HFFc6 (cell line): ENCODE data around the gene NT5E. TPM values are rescaled to one million over a fixed set of nuclear protein-coding genes. Genes with fewer than 3 reads are reported as not detected.

Experiments
- DNase-seq: peaks from one replicate; pipeline ENCODE4 v3.0.0-alpha.2; 2018
- H3K27ac Mint-ChIP-seq: 2 replicates; pipeline ENCODE4 v1.8.0; 2020; ENCODE audit warnings: mild to moderate bottlenecking, mixed read lengths
- H3K27me3 Mint-ChIP-seq: 2 replicates; pipeline ENCODE4 v1.8.0; 2021; ENCODE audit warnings: mild to moderate bottlenecking, moderate library complexity, mixed read lengths; ENCODE audit not compliant: insufficient read depth
- H3K36me3 Mint-ChIP-seq: 2 replicates; pipeline ENCODE4 v1.8.0; 2021; ENCODE audit warnings: low read depth, mixed read lengths
- H3K4me1 Mint-ChIP-seq: 2 replicates; pipeline ENCODE4 v1.8.0; 2020; ENCODE audit warnings: low read depth, mixed read lengths
- H3K4me3 Mint-ChIP-seq: 2 replicates; pipeline ENCODE4 v1.8.0; 2020; ENCODE audit warnings: mild to moderate bottlenecking, moderate library complexity, mixed read lengths
- H3K9me3 Mint-ChIP-seq: 2 replicates; pipeline ENCODE4 v1.8.0; 2020; ENCODE audit warnings: mild to moderate bottlenecking, mixed read lengths
- CTCF ChIP-seq: fragments of 200-600 bp; sonication (generic); IDR thresholded peaks from 2 replicates; pipeline ENCODE4 v1.5.0; 2021; ENCODE audit warnings: antibody characterized with exemption, mild to moderate bottlenecking
- total RNA-seq, 6 experiments: library from RNA; stranded (reverse); fragmentation: NEBNext Ultra II Directional; extraction: Animal tissue kit (Norgen Biotek cat#: 25700); gene quantifications; 2 replicates in 1 of 6; 3 replicates in 5 of 6; pipeline ENCODE4 v1.2.3, GENCODE V29; 2021

The NT5E gene
- total RNA-seq, 6 experiments from 2014 or later, result 263 to 375 (median 316) TPM

GRCh38 chr6:85432554-85432953 lies 17.3 kb upstream of the NT5E start:
- H3K36me3 Mint-ChIP-seq, result peaks cover 14% of the 10 kb centered on the region
- no peaks in the 10 kb centered on the region for H3K27me3 Mint-ChIP-seq
- TF ChIP-seq CTCF, result no peak
- peaks cover 31% of the 10 kb centered on the region for H3K4me1 Mint-ChIP-seq
- DNase-seq, result no peak
- no peak overlapping the region for H3K4me3 Mint-ChIP-seq
- no peak overlapping the region for H3K27ac Mint-ChIP-seq
- H3K9me3 Mint-ChIP-seq, result no peaks in the 10 kb centered on the region; the same call in 1 of the 2 replicates

DNA sequence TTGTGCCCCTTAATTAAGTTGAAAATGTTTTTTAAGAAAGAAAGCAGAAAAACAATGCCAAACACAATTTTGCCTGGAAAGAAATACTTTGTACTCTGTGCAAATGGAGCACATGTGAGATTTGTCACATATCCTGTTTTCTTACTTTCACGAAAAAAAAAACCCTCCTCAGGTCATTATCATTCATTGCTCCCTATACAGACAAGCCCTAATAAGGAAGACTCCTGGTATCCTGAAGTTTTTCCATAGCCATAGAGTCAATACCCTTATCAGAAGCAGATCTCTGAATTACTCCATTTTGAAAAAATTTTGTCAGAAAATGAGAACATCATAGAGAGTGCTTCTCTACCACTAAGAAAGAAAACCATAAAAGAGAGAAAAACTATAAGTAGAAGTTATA lies 14.0 kb upstream of the NT5E start:
- H3K9me3 Mint-ChIP-seq, result peaks cover 13% of the 10 kb centered on the region
- DNase-seq, result no peak
- H3K4me3 Mint-ChIP-seq, result no peak overlapping the region
- H3K27ac Mint-ChIP-seq, result peak overlapping the region; percentile 60
- peaks cover 26% of the 10 kb centered on the region for H3K4me1 Mint-ChIP-seq
- H3K36me3 Mint-ChIP-seq, result peaks cover 30% of the 10 kb centered on the region
- no peaks in the 10 kb centered on the region for H3K27me3 Mint-ChIP-seq
- TF ChIP-seq CTCF, result no peak

GRCh38 chr6:85436411-85436810 lies 13.5 kb upstream of the NT5E start:
- DNase-seq, result no peak
- no peak for TF ChIP-seq CTCF
- Mint-ChIP-seq H3K36me3 (peaks cover 31% of the 10 kb centered on the region), H3K9me3 (peaks cover 13% of the 10 kb centered on the region), H3K27ac (peak overlapping the region; percentile 75), H3K4me1 (peaks cover 26% of the 10 kb centered on the region), H3K27me3 (no peaks in the 10 kb centered on the region), H3K4me3 (peak overlapping the region; percentile 61)

- peaks cover 13% of the 10 kb centered on the region for H3K9me3 Mint-ChIP-seq
- peaks cover 36% of the 10 kb centered on the region for H3K36me3 Mint-ChIP-seq
- H3K4me1 Mint-ChIP-seq, result peaks cover 26% of the 10 kb centered on the region
- no peak for DNase-seq
- H3K27ac Mint-ChIP-seq, result no peak overlapping the region; the same call in 1 of the 2 replicates
- TF ChIP-seq CTCF, result no peak
- no peaks in the 10 kb centered on the region for H3K27me3 Mint-ChIP-seq
- H3K4me3 Mint-ChIP-seq, result no peak overlapping the region
Observed at GRCh38 chr6:85436939-85437495, 12.9 kb upstream of the NT5E start.

DNA sequence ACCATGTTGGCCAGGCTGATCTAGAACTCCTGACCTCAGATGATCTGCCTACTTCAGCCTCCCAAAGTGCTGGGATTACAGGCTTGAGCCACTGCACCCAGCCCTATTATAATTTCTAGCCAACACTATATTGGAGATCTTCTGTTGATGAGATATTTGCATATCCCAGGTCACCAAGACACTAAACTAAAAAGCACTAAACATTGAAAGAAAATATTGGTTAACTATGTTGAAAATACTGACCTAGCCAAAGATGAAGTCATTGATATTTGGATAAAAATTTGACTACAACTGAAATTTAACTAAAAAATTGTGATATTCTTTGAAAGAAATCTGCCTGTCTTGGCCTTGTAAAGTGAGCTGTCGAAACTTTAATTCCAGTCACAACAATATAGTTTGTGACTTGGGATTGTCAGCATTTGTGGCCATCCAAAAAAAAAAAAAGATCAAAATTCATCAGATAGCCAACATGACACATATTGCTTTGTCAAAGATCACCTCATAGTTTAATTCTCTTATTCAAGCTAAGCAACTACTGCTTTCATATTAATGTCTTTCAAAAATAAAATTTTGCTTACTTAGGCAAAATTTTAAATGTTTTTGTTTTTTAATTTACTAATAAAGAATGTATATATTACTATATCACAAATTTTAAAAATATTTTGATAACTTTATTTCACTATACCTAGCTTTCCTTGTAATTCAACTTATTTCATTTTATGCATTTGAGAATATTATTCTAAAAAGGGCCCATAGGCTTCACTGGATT lies 6.3 kb upstream of the NT5E start:
- Mint-ChIP-seq H3K4me3 (no peak overlapping the region), H3K4me1 (peaks cover 36% of the 10 kb centered on the region), H3K36me3 (peaks cover 53% of the 10 kb centered on the region), H3K9me3 (peaks cover 16% of the 10 kb centered on the region), H3K27ac (no peak overlapping the region; the same call in 1 of the 2 replicates), H3K27me3 (no peaks in the 10 kb centered on the region)
- DNase-seq, result no peak
- TF ChIP-seq CTCF, result no peak
